Epithelial cell of proximal tubule (primary cell): ENCODE measurements around the gene USP48. TPM values are rescaled to one million over a fixed set of nuclear protein-coding genes. Genes with fewer than 3 reads are reported as not detected.

Experiments used
- DNase-seq: peaks from one replicate; pipeline ENCODE4 v3.0.0-alpha.2; 2011; ENCODE audit warnings: low read depth
- H3K4me3 ChIP-seq: 2 replicates; pipeline ENCODE4 v1.5.1; 2011; ENCODE audit warnings: low read depth, mild to moderate bottlenecking, low read length
- CTCF ChIP-seq: conservative IDR thresholded peaks from 2 replicates; pipeline ENCODE4 v1.5.1; 2012; ENCODE audit warnings: low read depth, mild to moderate bottlenecking, low read length
- total RNA-seq: library from RNA; depleted of rRNA; stranded (reverse); fragments of >200 nt; gene quantifications from 2 replicates; pipeline ENCODE4 v1.2.3, GENCODE V29; 2015

USP48 gene
- total RNA-seq, 1 donor from 2014 or later = 24.0 TPM

GRCh38 chr1:21701401-21701800 is 81.5 kb downstream of the USP48 start:
- DNase-seq = no peak
- TF ChIP-seq CTCF = no peak
- no peak overlapping the region for H3K4me3 ChIP-seq

DNA sequence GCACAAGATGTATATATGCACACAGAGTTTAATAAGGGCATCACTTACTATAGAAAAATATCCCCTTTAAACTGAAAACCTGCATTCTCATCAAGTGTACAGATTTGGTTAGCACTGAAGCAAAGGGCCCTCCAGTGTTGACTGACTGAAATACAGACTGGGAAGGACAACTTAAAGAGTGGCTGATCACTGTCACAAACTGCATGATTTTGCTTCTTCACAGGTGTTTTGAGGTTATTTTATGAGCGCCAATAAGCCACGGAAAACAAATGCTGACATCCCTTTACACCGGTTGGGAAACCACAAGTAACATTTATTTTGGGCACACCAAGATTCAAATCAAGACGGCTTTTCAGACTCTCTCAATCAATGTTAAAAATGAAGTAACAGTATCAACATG is 82.9 kb downstream of the USP48 start:
- DNase-seq = no peak
- TF ChIP-seq CTCF = no peak

DNA sequence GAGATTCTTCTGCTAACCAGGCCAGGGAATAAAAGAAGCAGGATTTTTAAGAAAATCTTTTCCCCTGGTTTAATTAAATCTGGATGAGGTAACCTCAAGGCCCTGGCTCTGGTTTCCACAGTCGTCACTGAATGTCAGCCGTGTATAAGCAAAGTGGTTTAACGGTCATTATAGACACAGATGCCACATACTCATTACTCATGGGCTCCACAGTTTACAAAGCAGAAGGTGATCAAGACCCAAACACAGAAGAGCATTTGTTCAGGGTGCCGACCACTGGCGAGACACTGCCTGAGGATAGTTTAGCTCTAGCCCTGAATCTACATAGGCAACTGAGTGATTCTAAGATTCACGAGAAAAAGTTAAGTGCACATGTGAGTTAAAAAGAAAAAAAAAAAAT is 86.0 kb downstream of the USP48 start:
- no peak for TF ChIP-seq CTCF
- no peak for DNase-seq
- no peak overlapping the region for H3K4me3 ChIP-seq

More for the DNA sequence above, 82.9 kb downstream of the USP48 start:
- H3K4me3 ChIP-seq = no peak overlapping the region

GRCh38 chr1:21693732-21694131 is 89.2 kb downstream of the USP48 start:
- DNase-seq = no peak
- TF ChIP-seq CTCF = no peak
- no peak overlapping the region for H3K4me3 ChIP-seq

DNA sequence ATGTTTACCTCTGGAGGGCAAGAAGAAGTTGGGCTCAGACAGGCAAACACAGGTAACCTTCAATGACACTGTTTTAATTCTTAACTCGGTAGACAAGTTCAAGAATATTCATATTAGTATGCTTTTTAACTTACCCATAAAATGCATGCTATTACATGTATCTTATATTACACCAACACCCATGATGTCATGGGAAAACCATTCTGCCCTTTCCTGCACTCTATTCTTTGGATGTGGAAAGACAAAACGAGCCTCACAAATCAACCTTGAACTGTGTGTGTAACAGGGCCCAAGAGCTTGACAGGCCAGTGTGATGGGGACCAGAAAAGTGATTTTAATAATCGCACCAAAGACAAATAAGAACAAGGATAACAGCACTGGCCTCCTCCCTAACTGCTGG is 91.2 kb downstream of the USP48 start:
- no peak for TF ChIP-seq CTCF
- DNase-seq = no peak
- no peak overlapping the region for H3K4me3 ChIP-seq

- H3K4me3 ChIP-seq = no peak overlapping the region
- DNase-seq = no peak
- no peak for TF ChIP-seq CTCF
These were observed 93.1 kb downstream of the USP48 start for GRCh38 chr1:21689661-21690372.

DNA sequence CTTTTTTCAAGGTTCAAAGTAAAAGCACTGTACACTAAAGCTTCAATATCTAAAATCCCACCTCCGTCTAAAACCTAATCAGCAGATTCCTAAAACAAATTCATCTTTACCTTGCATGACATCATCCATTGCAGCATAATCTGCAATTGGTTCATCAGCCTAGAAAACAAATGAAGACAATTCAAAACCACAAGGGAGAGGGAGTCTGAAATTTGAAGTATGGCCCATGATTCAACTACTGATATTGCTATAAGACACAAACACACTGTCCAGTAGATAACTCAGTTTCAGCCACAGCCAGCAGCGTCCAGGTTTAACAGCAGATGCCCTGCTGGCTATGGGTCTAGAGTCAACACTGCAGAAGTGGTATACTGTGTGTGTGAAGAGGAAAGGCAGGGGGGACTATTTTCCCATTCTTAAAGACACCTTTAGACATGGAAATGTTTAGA is 95.8 kb downstream of the USP48 start:
- DNase-seq = no peak
- H3K4me3 ChIP-seq = no peak overlapping the region
- no peak for TF ChIP-seq CTCF
